WTC11 (cell line): ENCODE data around the gene RASAL3. TPM values are rescaled to one million over a fixed set of nuclear protein-coding genes. Genes with fewer than 3 reads are reported as not detected.

Experiments used
- ATAC-seq: fragments of 200-7000 bp; cut with Tn5 transposase; 2 replicates; pipeline ENCODE4 v1.10.0; 2021; ENCODE audit warnings: mild to moderate bottlenecking, moderate library complexity
- CTCF ChIA-PET: fragments of 300-600 bp; sonication (Branson Sonifier 250); formaldehyde crosslinking; loops from one replicate; lab custom pipeline; 2021; ENCODE audit warnings: antibody characterized with exemption; lab: Charles Lee
- POLR2A ChIA-PET: fragments of 350-600 bp; sonication (Branson Sonifier 250); formaldehyde crosslinking; loops from one replicate; lab custom pipeline; 2021; ENCODE audit warnings: antibody characterized with exemption; lab: Charles Lee
- DNase-seq: peaks from one replicate; pipeline ENCODE4 v3.0.0; 2021; ENCODE audit warnings: low spot score
- H3K27ac Mint-ChIP-seq: 2 replicates; pipeline ENCODE4 v1.8.0; 2021; ENCODE audit warnings: mixed read lengths
- H3K27me3 Mint-ChIP-seq: 2 replicates; pipeline ENCODE4 v1.8.0; 2021; ENCODE audit warnings: low read depth, mild to moderate bottlenecking, moderate library complexity, mixed read lengths
- H3K36me3 Mint-ChIP-seq: 2 replicates; pipeline ENCODE4 v1.8.0; 2021; ENCODE audit warnings: mixed read lengths
- H3K4me1 Mint-ChIP-seq: 2 replicates; pipeline ENCODE4 v1.8.0; 2022; ENCODE audit warnings: mixed read lengths
- H3K4me3 Mint-ChIP-seq: 2 replicates; pipeline ENCODE4 v1.8.0; 2021; ENCODE audit warnings: mild to moderate bottlenecking, moderate library complexity, mixed read lengths
- H3K9me3 Mint-ChIP-seq: 2 replicates; pipeline ENCODE4 v1.8.0; 2021; ENCODE audit warnings: mixed read lengths
- E2F5 ChIP-seq: sonication (generic); formaldehyde crosslinking; IDR thresholded peaks from 2 replicates; pipeline ENCODE4 v1.8.1; 2022; ENCODE audit warnings: mild to moderate bottlenecking, moderate library complexity, missing genetic modification reagents
- ESRRA ChIP-seq: sonication (generic); formaldehyde crosslinking; IDR thresholded peaks from 2 replicates; pipeline ENCODE4 v1.8.1; 2022; ENCODE audit warnings: mild to moderate bottlenecking, missing genetic modification reagents, borderline replicate concordance
- FOXP1 ChIP-seq: sonication (generic); formaldehyde crosslinking; IDR thresholded peaks from 2 replicates; pipeline ENCODE4 v1.8.0; 2022; ENCODE audit warnings: missing genetic modification reagents, mild to moderate bottlenecking, moderate library complexity, borderline replicate concordance
- GABPB1 ChIP-seq: sonication (generic); formaldehyde crosslinking; IDR thresholded peaks from 2 replicates; pipeline ENCODE4 v1.8.1; 2023; ENCODE audit warnings: mild to moderate bottlenecking, missing genetic modification reagents
- HMGXB4 ChIP-seq: sonication (generic); formaldehyde crosslinking; IDR thresholded peaks from 2 replicates; pipeline ENCODE4 v1.8.1; 2023; ENCODE audit warnings: mild to moderate bottlenecking, moderate library complexity, missing genetic modification reagents
- SP1 ChIP-seq: sonication (generic); formaldehyde crosslinking; conservative IDR thresholded peaks from 2 replicates; pipeline ENCODE4 v1.8.1; 2022; ENCODE audit warnings: missing genetic modification reagents
- TEAD4 ChIP-seq: sonication (generic); formaldehyde crosslinking; IDR thresholded peaks from 2 replicates; pipeline ENCODE4 v1.8.0; 2022; ENCODE audit warnings: mild to moderate bottlenecking, missing genetic modification reagents
- USF2 ChIP-seq: sonication (generic); formaldehyde crosslinking; IDR thresholded peaks from 2 replicates; pipeline ENCODE4 v1.8.1; 2023; ENCODE audit warnings: mild to moderate bottlenecking, missing genetic modification reagents, moderate library complexity
- ZNF138 ChIP-seq: sonication (generic); formaldehyde crosslinking; conservative IDR thresholded peaks from 2 replicates; pipeline ENCODE4 v1.8.1; 2022; ENCODE audit warnings: mild to moderate bottlenecking, moderate library complexity, missing genetic modification reagents
- ZNF317 ChIP-seq: sonication (generic); formaldehyde crosslinking; IDR thresholded peaks from 2 replicates; pipeline ENCODE4 v1.8.1; 2023; ENCODE audit warnings: low read depth, mild to moderate bottlenecking, moderate library complexity, missing genetic modification reagents, borderline replicate concordance
- ZNF396 ChIP-seq: fragments of 250-450 bp; sonication (Bioruptor Pico); IDR thresholded peaks from 2 replicates; pipeline ENCODE4 v1.8.0; 2021; ENCODE audit warnings: mild to moderate bottlenecking, moderate library complexity, borderline replicate concordance
- ZNF671 ChIP-seq: fragments of 250-450 bp; sonication (Bioruptor Pico); IDR thresholded peaks from 2 replicates; pipeline ENCODE4 v1.8.0; 2021; ENCODE audit warnings: mild to moderate bottlenecking
- total RNA-seq: library from RNA; stranded (reverse); gene quantifications from 3 replicates; pipeline ENCODE4 v1.2.3, GENCODE V29; 2021
- TF ChIP-seq, protein P1 (sequence below): sonication (generic); formaldehyde crosslinking; IDR thresholded peaks from 2 replicates; pipeline ENCODE4 v1.8.1; 2023; ENCODE audit warnings: mild to moderate bottlenecking, missing genetic modification reagents, moderate library complexity
- TF ChIP-seq, protein P2 (sequence below): sonication (generic); formaldehyde crosslinking; IDR thresholded peaks from 2 replicates; pipeline ENCODE4 v1.8.1; 2023; ENCODE audit warnings: mild to moderate bottlenecking, missing genetic modification reagents
- TF ChIP-seq, protein P3 (sequence below): sonication (generic); formaldehyde crosslinking; IDR thresholded peaks from 2 replicates; pipeline ENCODE4 v1.8.1; 2022; ENCODE audit warnings: low read depth, mild to moderate bottlenecking, moderate library complexity, missing genetic modification reagents, borderline replicate concordance
- TF ChIP-seq, protein P4 (sequence below): sonication (generic); formaldehyde crosslinking; IDR thresholded peaks from 2 replicates; pipeline ENCODE4 v1.8.1; 2022; ENCODE audit warnings: missing genetic modification reagents, borderline replicate concordance
- TF ChIP-seq, protein P5 (sequence below): fragments of 250-450 bp; sonication (Bioruptor Pico); IDR thresholded peaks from 2 replicates; pipeline ENCODE4 v1.9.0; 2021; ENCODE audit warnings: mild to moderate bottlenecking, borderline replicate concordance

RASAL3 gene
- total RNA-seq, 1 experiment from 2014 or later = 1.6 TPM

DNA sequence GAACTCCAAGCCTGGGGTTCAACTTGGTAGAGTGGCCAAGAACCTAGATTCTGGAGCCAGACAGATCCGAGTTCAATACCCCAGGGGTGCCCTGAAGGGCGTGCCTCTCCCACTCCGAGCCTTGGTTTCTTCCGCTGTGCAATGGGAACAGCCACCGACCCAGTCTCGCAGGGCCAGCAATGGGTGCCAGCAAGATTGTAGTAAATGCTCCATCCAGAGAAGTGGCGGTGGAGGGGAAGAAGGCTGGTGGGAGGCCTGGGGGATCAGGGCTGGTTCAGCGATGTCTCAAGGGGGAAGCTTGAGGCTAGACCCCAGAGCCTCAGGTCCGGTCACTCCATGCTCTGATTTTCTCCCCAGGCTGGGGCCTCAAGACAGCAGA is 19.1 kb downstream of the RASAL3 start:
- TF ChIP-seq TEAD4 = no peak
- no peak for TF ChIP-seq E2F5 (CRISPR knock-in tag)
- TF ChIP-seq ZNF671 (CRISPR knock-in tag) = no peak
- ATAC-seq (no peak), DNase-seq (no peak)
- Mint-ChIP-seq H3K27ac (no peak overlapping the region), H3K27me3 (peaks cover 7% of the 10 kb centered on the region; the same call in 1 of the 2 replicates), H3K36me3 (no peaks in the 10 kb centered on the region), H3K4me1 (peaks cover 7% of the 10 kb centered on the region), H3K9me3 (no peaks in the 10 kb centered on the region), H3K4me3 (no peak overlapping the region)
- POLR2A ChIA-PET = no interaction called here
- CTCF ChIA-PET = no interaction called here

DNA sequence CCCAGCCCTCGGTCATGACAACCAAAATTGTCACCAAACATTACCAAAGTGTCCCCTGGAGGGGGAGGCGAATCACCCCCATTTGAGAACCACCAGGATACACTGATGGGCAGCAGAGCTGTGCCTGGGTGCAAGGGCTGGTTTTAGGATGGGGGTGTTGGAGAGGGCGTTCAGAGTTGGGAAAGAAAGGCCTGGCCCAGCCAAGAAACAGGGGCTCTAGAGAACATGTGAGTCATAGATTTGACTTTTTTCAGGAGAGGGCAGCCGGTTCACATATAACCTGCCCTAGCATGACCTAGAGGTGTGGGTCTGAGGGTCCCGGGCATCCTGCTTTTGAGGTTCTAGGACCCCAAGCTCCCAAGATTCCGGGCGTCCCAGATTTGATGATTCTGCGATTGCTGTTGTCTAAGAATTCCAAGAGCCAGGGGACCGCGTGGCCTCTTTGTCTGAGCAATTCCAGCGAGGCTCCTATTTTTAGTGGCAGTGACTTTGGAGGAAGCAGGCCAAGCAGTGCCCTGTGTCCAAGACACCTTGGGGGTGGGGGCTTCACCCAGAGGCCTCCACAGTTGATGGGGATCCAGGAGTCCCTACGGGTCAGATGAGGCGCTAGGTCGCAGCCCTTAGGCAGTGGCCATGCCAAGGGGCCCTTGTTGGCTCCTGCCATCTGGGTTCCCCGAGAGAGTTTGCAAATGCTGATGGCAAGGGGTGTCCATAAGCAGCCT is 19.7 kb downstream of the RASAL3 start:
- POLR2A ChIA-PET = no interaction called here

GRCh38 chr19:15443838-15444237 is 20.5 kb downstream of the RASAL3 start:
- CTCF ChIA-PET = no interaction called here
- DNase-seq = no peak
- POLR2A ChIA-PET = no interaction called here
- no peaks in the 10 kb centered on the region for H3K36me3 Mint-ChIP-seq
- H3K27me3 Mint-ChIP-seq = peaks cover 6% of the 10 kb centered on the region; the same call in 1 of the 2 replicates
- peaks cover 6% of the 10 kb centered on the region for H3K4me1 Mint-ChIP-seq
- H3K4me3 Mint-ChIP-seq = no peak overlapping the region
- ATAC-seq = no peak
- no peak overlapping the region for H3K27ac Mint-ChIP-seq
- H3K9me3 Mint-ChIP-seq = no peaks in the 10 kb centered on the region
- TF ChIP-seq, protein P1, sequence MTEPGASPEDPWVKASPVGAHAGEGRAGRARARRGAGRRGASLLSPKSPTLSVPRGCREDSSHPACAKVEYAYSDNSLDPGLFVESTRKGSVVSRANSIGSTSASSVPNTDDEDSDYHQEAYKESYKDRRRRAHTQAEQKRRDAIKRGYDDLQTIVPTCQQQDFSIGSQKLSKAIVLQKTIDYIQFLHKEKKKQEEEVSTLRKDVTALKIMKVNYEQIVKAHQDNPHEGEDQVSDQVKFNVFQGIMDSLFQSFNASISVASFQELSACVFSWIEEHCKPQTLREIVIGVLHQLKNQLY (CRISPR knock-in tag) = no peak
- no peak for TF ChIP-seq ESRRA (CRISPR knock-in tag)
- TF ChIP-seq HMGXB4 (CRISPR knock-in tag) = no peak
- no peak for TF ChIP-seq GABPB1
- TF ChIP-seq USF2 (CRISPR knock-in tag) = no peak
- TF ChIP-seq, protein P2, sequence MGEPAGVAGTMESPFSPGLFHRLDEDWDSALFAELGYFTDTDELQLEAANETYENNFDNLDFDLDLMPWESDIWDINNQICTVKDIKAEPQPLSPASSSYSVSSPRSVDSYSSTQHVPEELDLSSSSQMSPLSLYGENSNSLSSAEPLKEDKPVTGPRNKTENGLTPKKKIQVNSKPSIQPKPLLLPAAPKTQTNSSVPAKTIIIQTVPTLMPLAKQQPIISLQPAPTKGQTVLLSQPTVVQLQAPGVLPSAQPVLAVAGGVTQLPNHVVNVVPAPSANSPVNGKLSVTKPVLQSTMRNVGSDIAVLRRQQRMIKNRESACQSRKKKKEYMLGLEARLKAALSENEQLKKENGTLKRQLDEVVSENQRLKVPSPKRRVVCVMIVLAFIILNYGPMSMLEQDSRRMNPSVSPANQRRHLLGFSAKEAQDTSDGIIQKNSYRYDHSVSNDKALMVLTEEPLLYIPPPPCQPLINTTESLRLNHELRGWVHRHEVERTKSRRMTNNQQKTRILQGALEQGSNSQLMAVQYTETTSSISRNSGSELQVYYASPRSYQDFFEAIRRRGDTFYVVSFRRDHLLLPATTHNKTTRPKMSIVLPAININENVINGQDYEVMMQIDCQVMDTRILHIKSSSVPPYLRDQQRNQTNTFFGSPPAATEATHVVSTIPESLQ (CRISPR knock-in tag) = no peak
- TF ChIP-seq, protein P3, sequence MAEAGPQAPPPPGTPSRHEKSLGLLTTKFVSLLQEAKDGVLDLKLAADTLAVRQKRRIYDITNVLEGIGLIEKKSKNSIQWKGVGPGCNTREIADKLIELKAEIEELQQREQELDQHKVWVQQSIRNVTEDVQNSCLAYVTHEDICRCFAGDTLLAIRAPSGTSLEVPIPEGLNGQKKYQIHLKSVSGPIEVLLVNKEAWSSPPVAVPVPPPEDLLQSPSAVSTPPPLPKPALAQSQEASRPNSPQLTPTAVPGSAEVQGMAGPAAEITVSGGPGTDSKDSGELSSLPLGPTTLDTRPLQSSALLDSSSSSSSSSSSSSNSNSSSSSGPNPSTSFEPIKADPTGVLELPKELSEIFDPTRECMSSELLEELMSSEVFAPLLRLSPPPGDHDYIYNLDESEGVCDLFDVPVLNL = no peak

More for the DNA sequence above, 19.7 kb downstream of the RASAL3 start:
- TF ChIP-seq, protein P4, sequence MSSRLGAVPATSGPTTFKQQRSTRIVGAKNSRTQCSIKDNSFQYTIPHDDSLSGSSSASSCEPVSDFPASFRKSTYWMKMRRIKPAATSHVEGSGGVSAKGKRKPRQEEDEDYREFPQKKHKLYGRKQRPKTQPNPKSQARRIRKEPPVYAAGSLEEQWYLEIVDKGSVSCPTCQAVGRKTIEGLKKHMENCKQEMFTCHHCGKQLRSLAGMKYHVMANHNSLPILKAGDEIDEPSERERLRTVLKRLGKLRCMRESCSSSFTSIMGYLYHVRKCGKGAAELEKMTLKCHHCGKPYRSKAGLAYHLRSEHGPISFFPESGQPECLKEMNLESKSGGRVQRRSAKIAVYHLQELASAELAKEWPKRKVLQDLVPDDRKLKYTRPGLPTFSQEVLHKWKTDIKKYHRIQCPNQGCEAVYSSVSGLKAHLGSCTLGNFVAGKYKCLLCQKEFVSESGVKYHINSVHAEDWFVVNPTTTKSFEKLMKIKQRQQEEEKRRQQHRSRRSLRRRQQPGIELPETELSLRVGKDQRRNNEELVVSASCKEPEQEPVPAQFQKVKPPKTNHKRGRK = no peak
- TF ChIP-seq ZNF317 (CRISPR knock-in tag) = no peak
- TF ChIP-seq SP1 (CRISPR knock-in tag) = no peak
- TF ChIP-seq ZNF396 (CRISPR knock-in tag) = no peak
- TF ChIP-seq, protein P5, sequence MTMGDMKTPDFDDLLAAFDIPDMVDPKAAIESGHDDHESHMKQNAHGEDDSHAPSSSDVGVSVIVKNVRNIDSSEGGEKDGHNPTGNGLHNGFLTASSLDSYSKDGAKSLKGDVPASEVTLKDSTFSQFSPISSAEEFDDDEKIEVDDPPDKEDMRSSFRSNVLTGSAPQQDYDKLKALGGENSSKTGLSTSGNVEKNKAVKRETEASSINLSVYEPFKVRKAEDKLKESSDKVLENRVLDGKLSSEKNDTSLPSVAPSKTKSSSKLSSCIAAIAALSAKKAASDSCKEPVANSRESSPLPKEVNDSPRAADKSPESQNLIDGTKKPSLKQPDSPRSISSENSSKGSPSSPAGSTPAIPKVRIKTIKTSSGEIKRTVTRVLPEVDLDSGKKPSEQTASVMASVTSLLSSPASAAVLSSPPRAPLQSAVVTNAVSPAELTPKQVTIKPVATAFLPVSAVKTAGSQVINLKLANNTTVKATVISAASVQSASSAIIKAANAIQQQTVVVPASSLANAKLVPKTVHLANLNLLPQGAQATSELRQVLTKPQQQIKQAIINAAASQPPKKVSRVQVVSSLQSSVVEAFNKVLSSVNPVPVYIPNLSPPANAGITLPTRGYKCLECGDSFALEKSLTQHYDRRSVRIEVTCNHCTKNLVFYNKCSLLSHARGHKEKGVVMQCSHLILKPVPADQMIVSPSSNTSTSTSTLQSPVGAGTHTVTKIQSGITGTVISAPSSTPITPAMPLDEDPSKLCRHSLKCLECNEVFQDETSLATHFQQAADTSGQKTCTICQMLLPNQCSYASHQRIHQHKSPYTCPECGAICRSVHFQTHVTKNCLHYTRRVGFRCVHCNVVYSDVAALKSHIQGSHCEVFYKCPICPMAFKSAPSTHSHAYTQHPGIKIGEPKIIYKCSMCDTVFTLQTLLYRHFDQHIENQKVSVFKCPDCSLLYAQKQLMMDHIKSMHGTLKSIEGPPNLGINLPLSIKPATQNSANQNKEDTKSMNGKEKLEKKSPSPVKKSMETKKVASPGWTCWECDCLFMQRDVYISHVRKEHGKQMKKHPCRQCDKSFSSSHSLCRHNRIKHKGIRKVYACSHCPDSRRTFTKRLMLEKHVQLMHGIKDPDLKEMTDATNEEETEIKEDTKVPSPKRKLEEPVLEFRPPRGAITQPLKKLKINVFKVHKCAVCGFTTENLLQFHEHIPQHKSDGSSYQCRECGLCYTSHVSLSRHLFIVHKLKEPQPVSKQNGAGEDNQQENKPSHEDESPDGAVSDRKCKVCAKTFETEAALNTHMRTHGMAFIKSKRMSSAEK = no peak
- no peak for TF ChIP-seq FOXP1
- no peak for TF ChIP-seq ZNF138
- DNase-seq = no peak
- H3K4me1 Mint-ChIP-seq = peaks cover 7% of the 10 kb centered on the region
- no peaks in the 10 kb centered on the region for H3K36me3 Mint-ChIP-seq
- no peak overlapping the region for H3K27ac Mint-ChIP-seq
- no peak for ATAC-seq
- peaks cover 7% of the 10 kb centered on the region; the same call in 1 of the 2 replicates for H3K27me3 Mint-ChIP-seq
- no peak overlapping the region for H3K4me3 Mint-ChIP-seq
- H3K9me3 Mint-ChIP-seq = no peaks in the 10 kb centered on the region
- CTCF ChIA-PET = no interaction called here
